PC-9 (cell line): ENCODE data around the gene CDA.

Source experiments
- EZH2 ChIP-seq: fragments of 200-600 bp; sonication (generic); IDR thresholded peaks from 2 replicates; pipeline ENCODE4 v1.8.0; 2017; ENCODE audit warnings: antibody characterized with exemption, low read depth
- TF ChIP-seq, protein P1 (sequence below): fragments of 200-600 bp; sonication (generic); conservative IDR thresholded peaks from 2 replicates; pipeline ENCODE4 v1.6.1; 2017; ENCODE audit warnings: mixed run types, antibody characterized with exemption, mild to moderate bottlenecking, moderate library complexity

- TF ChIP-seq, protein P1, sequence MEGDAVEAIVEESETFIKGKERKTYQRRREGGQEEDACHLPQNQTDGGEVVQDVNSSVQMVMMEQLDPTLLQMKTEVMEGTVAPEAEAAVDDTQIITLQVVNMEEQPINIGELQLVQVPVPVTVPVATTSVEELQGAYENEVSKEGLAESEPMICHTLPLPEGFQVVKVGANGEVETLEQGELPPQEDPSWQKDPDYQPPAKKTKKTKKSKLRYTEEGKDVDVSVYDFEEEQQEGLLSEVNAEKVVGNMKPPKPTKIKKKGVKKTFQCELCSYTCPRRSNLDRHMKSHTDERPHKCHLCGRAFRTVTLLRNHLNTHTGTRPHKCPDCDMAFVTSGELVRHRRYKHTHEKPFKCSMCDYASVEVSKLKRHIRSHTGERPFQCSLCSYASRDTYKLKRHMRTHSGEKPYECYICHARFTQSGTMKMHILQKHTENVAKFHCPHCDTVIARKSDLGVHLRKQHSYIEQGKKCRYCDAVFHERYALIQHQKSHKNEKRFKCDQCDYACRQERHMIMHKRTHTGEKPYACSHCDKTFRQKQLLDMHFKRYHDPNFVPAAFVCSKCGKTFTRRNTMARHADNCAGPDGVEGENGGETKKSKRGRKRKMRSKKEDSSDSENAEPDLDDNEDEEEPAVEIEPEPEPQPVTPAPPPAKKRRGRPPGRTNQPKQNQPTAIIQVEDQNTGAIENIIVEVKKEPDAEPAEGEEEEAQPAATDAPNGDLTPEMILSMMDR: no peak
- TF ChIP-seq EZH2: no peak
These were observed 55.5 kb downstream of the CDA start for GRCh38 chr1:20644416-20644815.
